GM12873 (cell line): ENCODE measurements around the gene CST7.

ENCODE experiments used
- TF ChIP-seq, protein P1 (sequence below): IDR thresholded peaks from 2 replicates; pipeline ENCODE4 v1.5.1; 2012; ENCODE audit warnings: low read depth, mild to moderate bottlenecking, moderate library complexity, low read length, control low read depth; ENCODE audit not compliant: insufficient read depth; ENCODE audit errors: missing control alignments

The CST7 gene, protein sequence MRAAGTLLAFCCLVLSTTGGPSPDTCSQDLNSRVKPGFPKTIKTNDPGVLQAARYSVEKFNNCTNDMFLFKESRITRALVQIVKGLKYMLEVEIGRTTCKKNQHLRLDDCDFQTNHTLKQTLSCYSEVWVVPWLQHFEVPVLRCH

DNA sequence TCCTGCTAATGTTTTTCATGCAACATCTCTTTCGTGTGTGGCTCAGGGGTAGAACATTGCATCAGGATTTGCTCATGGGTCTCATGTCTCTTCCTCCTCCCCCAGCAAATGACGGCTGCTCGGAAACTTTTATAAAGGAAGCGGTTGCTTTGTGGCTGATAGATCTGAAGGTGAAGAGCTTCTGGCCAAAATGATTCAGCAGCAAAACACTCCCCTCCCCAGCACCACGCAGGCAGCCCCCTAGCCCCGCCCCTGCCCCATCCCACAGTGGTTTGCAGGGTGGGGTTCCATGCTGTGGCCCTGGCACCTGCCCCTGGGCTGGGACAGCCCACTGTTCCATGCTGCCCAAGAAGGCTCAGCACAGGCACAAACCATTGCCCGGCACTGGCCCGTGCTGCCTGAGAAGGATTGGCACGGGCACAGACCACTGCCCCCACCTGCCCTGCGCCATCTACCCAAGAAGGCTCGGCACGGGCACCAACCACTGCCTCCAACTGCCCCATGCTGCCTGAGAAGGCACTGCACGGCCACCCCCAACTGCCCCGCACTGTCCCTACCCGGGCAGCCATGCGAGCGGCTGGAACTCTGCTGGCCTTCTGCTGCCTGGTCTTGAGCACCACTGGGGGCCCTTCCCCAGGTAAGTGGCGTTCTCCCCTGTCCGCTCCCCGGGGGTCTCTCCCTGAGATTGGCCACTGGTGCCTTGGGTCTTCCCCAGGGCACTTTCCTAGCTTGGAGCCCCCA, at the start of gene CST7:
TSS of gene CST7 (plus strand) at position 331 of the 741 bp plus-strand sequence. CDS start at position 568, 237 bp downstream.
- TF ChIP-seq, protein P1, sequence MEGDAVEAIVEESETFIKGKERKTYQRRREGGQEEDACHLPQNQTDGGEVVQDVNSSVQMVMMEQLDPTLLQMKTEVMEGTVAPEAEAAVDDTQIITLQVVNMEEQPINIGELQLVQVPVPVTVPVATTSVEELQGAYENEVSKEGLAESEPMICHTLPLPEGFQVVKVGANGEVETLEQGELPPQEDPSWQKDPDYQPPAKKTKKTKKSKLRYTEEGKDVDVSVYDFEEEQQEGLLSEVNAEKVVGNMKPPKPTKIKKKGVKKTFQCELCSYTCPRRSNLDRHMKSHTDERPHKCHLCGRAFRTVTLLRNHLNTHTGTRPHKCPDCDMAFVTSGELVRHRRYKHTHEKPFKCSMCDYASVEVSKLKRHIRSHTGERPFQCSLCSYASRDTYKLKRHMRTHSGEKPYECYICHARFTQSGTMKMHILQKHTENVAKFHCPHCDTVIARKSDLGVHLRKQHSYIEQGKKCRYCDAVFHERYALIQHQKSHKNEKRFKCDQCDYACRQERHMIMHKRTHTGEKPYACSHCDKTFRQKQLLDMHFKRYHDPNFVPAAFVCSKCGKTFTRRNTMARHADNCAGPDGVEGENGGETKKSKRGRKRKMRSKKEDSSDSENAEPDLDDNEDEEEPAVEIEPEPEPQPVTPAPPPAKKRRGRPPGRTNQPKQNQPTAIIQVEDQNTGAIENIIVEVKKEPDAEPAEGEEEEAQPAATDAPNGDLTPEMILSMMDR = no peak

DNA sequence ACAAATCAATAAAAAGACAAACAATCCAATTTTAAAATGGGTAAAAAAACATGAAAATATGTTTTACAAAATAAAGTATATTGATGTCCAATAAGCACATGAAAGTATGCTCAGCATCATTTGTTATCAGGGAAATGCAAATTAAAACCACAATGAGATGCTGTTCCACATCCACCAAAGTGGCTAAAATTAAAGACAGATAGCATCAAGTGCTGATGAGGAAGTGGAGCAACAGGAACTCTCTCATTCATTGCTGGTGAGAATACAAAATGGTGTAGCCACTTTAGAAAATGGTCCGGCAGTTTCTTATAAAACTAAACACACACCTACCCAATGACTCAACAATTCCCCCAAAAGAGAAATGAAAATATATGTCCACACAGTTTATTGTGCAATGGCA, 42.3 kb upstream of the CST7 start:
- TF ChIP-seq, protein P1 = no peak

DNA sequence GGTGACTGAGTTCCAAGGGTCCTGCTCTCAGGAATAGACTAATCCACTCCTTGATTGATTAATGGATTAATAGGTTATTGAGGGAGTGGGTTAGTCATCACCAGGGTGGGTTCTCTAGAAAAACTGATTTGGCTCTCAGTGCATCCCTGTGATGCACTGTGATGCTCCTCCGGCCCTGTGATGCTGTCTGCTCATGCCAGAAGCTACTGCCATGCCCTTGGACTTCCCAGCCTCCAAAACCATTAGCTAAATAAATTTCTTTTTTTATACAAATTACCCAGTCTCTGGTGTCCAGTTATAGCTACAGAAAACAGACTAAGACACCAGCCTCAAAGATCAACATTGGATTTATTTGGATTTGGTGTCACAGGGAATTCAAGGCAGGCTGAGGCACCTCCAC, 40.4 kb upstream of the CST7 start:
- TF ChIP-seq, protein P1 = no peak

DNA sequence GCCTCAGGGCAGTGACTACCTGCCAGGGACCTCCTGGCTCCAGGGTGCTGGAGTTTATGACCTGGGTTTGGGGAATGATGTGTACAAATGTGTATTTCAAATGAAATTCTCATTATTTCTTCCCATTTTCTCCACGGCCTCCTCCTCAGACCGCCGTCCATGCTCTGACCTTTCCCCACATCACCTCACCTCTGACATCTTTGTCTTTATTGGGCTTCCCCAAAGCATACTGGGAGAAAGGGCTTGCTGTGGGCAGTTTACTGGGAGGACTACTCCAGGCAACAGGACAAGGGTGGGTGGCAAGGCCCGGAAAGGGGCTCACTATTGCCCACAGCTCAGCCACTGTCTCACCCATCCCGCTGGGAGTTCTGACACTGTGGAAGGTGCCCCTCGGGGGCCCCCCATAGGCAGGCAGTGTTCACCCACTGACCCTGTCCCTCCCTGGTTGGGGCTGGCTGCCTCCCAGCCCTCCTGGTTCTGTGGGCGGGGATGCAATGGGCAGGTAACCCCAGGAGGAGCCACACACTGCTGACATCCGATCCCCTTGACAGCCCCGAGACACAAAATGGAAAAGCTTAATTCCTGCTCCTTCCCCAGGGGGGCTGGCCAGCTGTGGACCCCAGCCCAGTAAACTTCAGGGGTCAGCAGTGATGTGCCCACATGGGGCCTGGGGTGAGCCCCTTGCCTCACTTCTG, 39.8 kb upstream of the CST7 start:
- TF ChIP-seq, protein P1 = no peak

DNA sequence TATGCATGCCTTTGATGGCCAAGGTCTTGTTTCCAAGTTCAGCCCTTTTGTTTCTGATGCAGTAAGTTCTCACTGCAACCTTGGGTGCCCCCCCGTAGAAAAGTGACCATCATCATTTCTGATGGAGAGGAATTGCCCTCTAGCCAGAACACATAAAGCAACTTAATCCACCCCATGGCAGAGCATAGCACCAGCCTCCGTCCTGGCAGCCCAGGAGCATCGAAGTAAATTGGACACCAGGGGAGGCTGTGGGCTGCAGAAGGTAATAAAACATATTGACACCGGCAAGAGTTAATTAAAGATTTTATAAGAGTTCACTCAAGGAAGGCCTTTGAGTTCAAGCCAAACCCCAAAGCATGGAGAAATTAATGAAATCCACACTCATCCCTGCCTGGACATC, 39.2 kb upstream of the CST7 start:
- TF ChIP-seq, protein P1 = no peak

DNA sequence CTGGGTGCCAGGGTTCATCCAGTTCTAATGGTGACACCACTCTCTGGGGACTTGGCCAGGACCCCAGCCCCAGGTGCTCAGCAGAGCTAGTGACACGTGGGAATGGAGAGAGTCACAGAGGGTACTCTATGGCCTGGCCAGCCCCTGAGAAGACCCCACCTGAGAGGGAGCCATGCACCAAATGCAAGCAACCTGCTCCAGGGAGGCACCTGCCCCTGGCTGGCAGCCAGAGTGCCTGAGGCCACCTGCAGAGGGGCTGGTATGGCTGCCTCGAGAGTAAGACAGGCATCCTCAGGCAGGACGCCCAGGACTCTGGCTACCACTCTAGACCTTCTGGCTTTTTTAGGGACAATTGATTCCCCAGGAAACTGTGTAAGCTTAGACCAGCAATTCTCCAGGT, 38.6 kb upstream of the CST7 start:
- TF ChIP-seq, protein P1 = no peak

DNA sequence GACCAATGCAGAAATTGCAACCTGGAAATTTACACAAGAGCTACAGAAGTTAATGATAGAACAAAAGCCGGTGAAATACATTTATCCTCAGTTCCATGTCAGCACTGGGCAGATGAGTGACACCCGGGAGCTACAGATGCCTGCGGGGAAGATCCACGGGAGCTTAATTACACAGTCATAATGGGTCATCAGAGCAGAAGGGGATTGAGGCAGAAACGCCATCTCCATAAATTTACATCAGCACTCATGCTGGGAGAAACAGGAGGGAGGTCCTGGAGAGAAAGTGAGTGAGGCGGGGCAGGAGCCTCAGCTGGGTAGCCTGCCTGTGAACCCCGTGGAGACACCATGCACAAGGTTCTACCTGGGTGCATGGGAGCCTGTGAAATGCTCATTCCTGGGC, 37.6 kb upstream of the CST7 start:
- TF ChIP-seq, protein P1 = no peak
